Measurements from ENCODE around the gene CLIC5. TPM values are rescaled to one million over a fixed set of nuclear protein-coding genes. Genes with fewer than 3 reads are reported as not detected.

The CLIC5 gene
- polyA plus RNA-seq, 5 donors: 6.7 to 16.6 (median 10.2) TPM

- no peak for DNase-seq
Observed at GRCh38 chr6:46002264-46002663, 13.4 kb downstream of the CLIC5 start.

GRCh38 chr6:46000905-46001304, 14.8 kb downstream of the CLIC5 start:
- no peak for DNase-seq

- DNase-seq: no peak
Observed at GRCh38 chr6:45998524-45998923, 17.1 kb downstream of the CLIC5 start.

- no peak for DNase-seq
Observed at GRCh38 chr6:45997875-45998506, 17.7 kb downstream of the CLIC5 start.

GRCh38 chr6:45991189-45991588, 24.5 kb downstream of the CLIC5 start:
- DNase-seq: no peak

GRCh38 chr6:45990162-45990561, 25.5 kb downstream of the CLIC5 start:
- DNase-seq: no peak

GRCh38 chr6:45988635-45989034, 27.0 kb downstream of the CLIC5 start:
- DNase-seq: no peak

- DNase-seq: no peak
Observed at GRCh38 chr6:45987856-45988255, 27.8 kb downstream of the CLIC5 start.

GRCh38 chr6:45986746-45987274, 28.9 kb downstream of the CLIC5 start:
- DNase-seq: no peak

GRCh38 chr6:45984788-45985425, 30.8 kb downstream of the CLIC5 start:
- no peak for DNase-seq

GRCh38 chr6:45984347-45984746, 31.3 kb downstream of the CLIC5 start:
- no peak for DNase-seq

GRCh38 chr6:45983062-45983461, 32.6 kb downstream of the CLIC5 start:
- DNase-seq: no peak

GRCh38 chr6:45982280-45983036, 33.2 kb downstream of the CLIC5 start:
- no peak for DNase-seq

GRCh38 chr6:45981046-45981445, 34.6 kb downstream of the CLIC5 start:
- no peak for DNase-seq

GRCh38 chr6:45979311-45979710, 36.3 kb downstream of the CLIC5 start:
- no peak for DNase-seq

GRCh38 chr6:45974596-45974995, 41.1 kb downstream of the CLIC5 start:
- no peak for DNase-seq

- DNase-seq: no peak
Observed at GRCh38 chr6:45972795-45973503, 42.7 kb downstream of the CLIC5 start.

GRCh38 chr6:45971287-45971686, 44.4 kb downstream of the CLIC5 start:
- no peak for DNase-seq

- no peak for DNase-seq
Observed at GRCh38 chr6:45970326-45970725, 45.3 kb downstream of the CLIC5 start.

- no peak for DNase-seq
Observed at GRCh38 chr6:45969883-45970282, 45.8 kb downstream of the CLIC5 start.

- no peak for DNase-seq
Observed at GRCh38 chr6:45969026-45969425, 46.6 kb downstream of the CLIC5 start.

GRCh38 chr6:45967363-45967762, 48.3 kb downstream of the CLIC5 start:
- no peak for DNase-seq

All from right lung (tissue), 5 donors.